ENCODE results near the gene LRP2. TPM values are rescaled to one million over a fixed set of nuclear protein-coding genes. Genes with fewer than 3 reads are reported as not detected.
A peak's percentile ranks its signal among the peaks of the same experiment; 100 is the strongest.

The LRP2 gene
- total and polyA plus RNA-seq, 3 experiments from 2014 or later, result 0.04 to 0.07 TPM; not detected in 1

GRCh38 chr2:169110916-169111315, 251.4 kb downstream of the LRP2 start:
- CTCF ChIA-PET, result interaction anchor here (1.0 to 8.0 kb wide), 9 partner anchors 10 to 44 kb away, joined by 3 to 147 read pairs (median 12); no protein-coding TSS in a partner anchor
- no peaks in the 10 kb centered on the region for H3K9me3 ChIP-seq (ENCODE audit: low read length)

GRCh38 chr2:169110419-169110818, 251.9 kb downstream of the LRP2 start:
- H3K27ac ChIP-seq (ENCODE audit: low read depth, low read length), result no peak overlapping the region
- ChIA-PET POLR2A (no interaction called here), CTCF (interaction anchor here (1.1 to 8.0 kb wide), 13 partner anchors 10 to 141 kb away, joined by 3 to 147 read pairs (median 8); no protein-coding TSS in a partner anchor)
- peaks cover 45% of the 10 kb centered on the region for H3K4me1 ChIP-seq (ENCODE audit: insufficient read depth, low read length)
- Mint-ChIP-seq H3K4me1 (peaks cover 36 to 43% (median 41%) of the 10 kb centered on the region in 3 donors), H3K4me3 (no peak overlapping the region), H3K27ac (no peak overlapping the region), H3K27me3 (peaks cover 0 to 7% of the 10 kb centered on the region in 2 donors), H3K9me3 (no peaks in the 10 kb centered on the region), H3K36me3 (no peaks in the 10 kb centered on the region)
- H3K27me3 ChIP-seq (ENCODE audit: insufficient read depth, low read length, poor library complexity, severe bottlenecking), result peaks cover 4% of the 10 kb centered on the region
- no peaks in the 10 kb centered on the region for H3K9me3 ChIP-seq (ENCODE audit: low read length)
- no peaks in the 10 kb centered on the region for H3K36me3 ChIP-seq (ENCODE audit: insufficient read depth, low read length)
- no peak overlapping the region for H3K4me3 ChIP-seq (ENCODE audit: low read length)
- no peak for DNase-seq

More at GRCh38 chr2:169110916-169111315, 251.4 kb downstream of the LRP2 start:
- Mint-ChIP-seq H3K9me3 (no peaks in the 10 kb centered on the region), H3K27me3 (peaks cover 1 to 7% of the 10 kb centered on the region in 2 donors), H3K4me3 (no peak overlapping the region), H3K36me3 (no peaks in the 10 kb centered on the region), H3K27ac (no peak overlapping the region), H3K4me1 (peaks cover 31 to 38% (median 36%) of the 10 kb centered on the region in 3 donors)
- no peak for DNase-seq
- Histone ChIP-seq H3K4me3 (ENCODE audit: low read length) (no peak overlapping the region), H3K27me3 (ENCODE audit: insufficient read depth, low read length, poor library complexity, severe bottlenecking) (peaks cover 4% of the 10 kb centered on the region), H3K27ac (ENCODE audit: low read depth, low read length) (no peak overlapping the region), H3K36me3 (ENCODE audit: insufficient read depth, low read length) (no peaks in the 10 kb centered on the region), H3K4me1 (ENCODE audit: insufficient read depth, low read length) (peaks cover 40% of the 10 kb centered on the region)
- POLR2A ChIA-PET, result no interaction called here

GRCh38 chr2:169109502-169110409, 252.6 kb downstream of the LRP2 start:
- POLR2A ChIA-PET, result no interaction called here
- no peak overlapping the region for H3K27ac ChIP-seq (ENCODE audit: low read depth, low read length)
- no peaks in the 10 kb centered on the region for H3K36me3 ChIP-seq (ENCODE audit: insufficient read depth, low read length)
- H3K27me3 Mint-ChIP-seq, result peaks cover 0 to 7% of the 10 kb centered on the region in 2 donors
- peaks cover 41 to 50% (median 47%) of the 10 kb centered on the region in 3 donors for H3K4me1 Mint-ChIP-seq
- H3K4me3 ChIP-seq (ENCODE audit: low read length), result no peak overlapping the region
- CTCF ChIA-PET, result interaction anchor here (0.8 to 8.0 kb wide), 20 partner anchors 10 to 147 kb away, joined by 3 to 147 read pairs (median 6); no protein-coding TSS in a partner anchor
- peak overlapping the region in 5 of 8 donors; percentile 53 to 70 (median 61) for H3K27ac Mint-ChIP-seq
- peak; percentile 56 to 83 (median 65) for DNase-seq
- H3K27me3 ChIP-seq (ENCODE audit: insufficient read depth, low read length, poor library complexity, severe bottlenecking), result peaks cover 4% of the 10 kb centered on the region
- H3K4me1 ChIP-seq (ENCODE audit: insufficient read depth, low read length), result peaks cover 52% of the 10 kb centered on the region
- no peaks in the 10 kb centered on the region for H3K9me3 Mint-ChIP-seq
- H3K9me3 ChIP-seq (ENCODE audit: low read length), result no peaks in the 10 kb centered on the region
- no peaks in the 10 kb centered on the region for H3K36me3 Mint-ChIP-seq
- peak overlapping the region in 2 of 7 donors; percentile 52 to 82 for H3K4me3 Mint-ChIP-seq

- no peaks in the 10 kb centered on the region for H3K36me3 Mint-ChIP-seq
- POLR2A ChIA-PET, result no interaction called here
- CTCF ChIA-PET, result interaction anchor here (0.8 to 8.0 kb wide), 9 partner anchors 12 to 139 kb away, joined by 4 to 147 read pairs (median 8); no protein-coding TSS in a partner anchor
- peaks cover 47 to 56% (median 54%) of the 10 kb centered on the region in 3 donors for H3K4me1 Mint-ChIP-seq
- H3K27me3 ChIP-seq (ENCODE audit: insufficient read depth, low read length, poor library complexity, severe bottlenecking), result no peaks in the 10 kb centered on the region
- H3K27me3 Mint-ChIP-seq, result peaks cover 0 to 8% of the 10 kb centered on the region in 2 donors
- no peak for DNase-seq
- peak overlapping the region; percentile 22 to 87 (median 64) for H3K27ac Mint-ChIP-seq
- no peaks in the 10 kb centered on the region for H3K9me3 ChIP-seq (ENCODE audit: low read length)
- H3K4me1 ChIP-seq (ENCODE audit: insufficient read depth, low read length), result peaks cover 55% of the 10 kb centered on the region
- no peak overlapping the region for H3K4me3 ChIP-seq (ENCODE audit: low read length)
- no peaks in the 10 kb centered on the region for H3K9me3 Mint-ChIP-seq
- H3K27ac ChIP-seq (ENCODE audit: low read depth, low read length), result no peak overlapping the region
- peak overlapping the region in 6 of 7 donors; percentile 18 to 80 (median 71) for H3K4me3 Mint-ChIP-seq
- H3K36me3 ChIP-seq (ENCODE audit: insufficient read depth, low read length), result no peaks in the 10 kb centered on the region
Measured at GRCh38 chr2:169108099-169108884, 254.0 kb downstream of the LRP2 start.

GRCh38 chr2:169107645-169108044, 254.7 kb downstream of the LRP2 start:
- ChIA-PET POLR2A (no interaction called here), CTCF (interaction anchor here (0.6 to 8.0 kb wide), 5 partner anchors 13 to 143 kb away, joined by 3 to 147 read pairs (median 5); no protein-coding TSS in a partner anchor)
- H3K27ac Mint-ChIP-seq, result peak overlapping the region; percentile 22 to 87 (median 64)
- no peaks in the 10 kb centered on the region for H3K9me3 ChIP-seq (ENCODE audit: low read length)
- H3K36me3 ChIP-seq (ENCODE audit: insufficient read depth, low read length), result no peaks in the 10 kb centered on the region
- H3K4me3 Mint-ChIP-seq, result peak overlapping the region; percentile 18 to 80 (median 65)
- H3K36me3 Mint-ChIP-seq, result no peaks in the 10 kb centered on the region
- H3K27ac ChIP-seq (ENCODE audit: low read depth, low read length), result no peak overlapping the region
- H3K4me1 ChIP-seq (ENCODE audit: insufficient read depth, low read length), result peaks cover 55% of the 10 kb centered on the region
- no peaks in the 10 kb centered on the region for H3K27me3 ChIP-seq (ENCODE audit: insufficient read depth, low read length, poor library complexity, severe bottlenecking)
- no peak overlapping the region for H3K4me3 ChIP-seq (ENCODE audit: low read length)
- peaks cover 49 to 56% (median 54%) of the 10 kb centered on the region in 3 donors for H3K4me1 Mint-ChIP-seq
- H3K9me3 Mint-ChIP-seq, result no peaks in the 10 kb centered on the region
- H3K27me3 Mint-ChIP-seq, result peaks cover 0 to 9% of the 10 kb centered on the region in 2 donors
- peak in 4 of 5 donors; percentile 7 to 73 (median 64) for DNase-seq

- no peak overlapping the region for H3K27ac ChIP-seq (ENCODE audit: low read depth, low read length)
- Mint-ChIP-seq H3K36me3 (peaks cover 0 to 4% (median 0%) of the 10 kb centered on the region in 3 donors), H3K4me1 (peaks cover 49 to 56% (median 54%) of the 10 kb centered on the region in 3 donors), H3K27me3 (peaks cover 0 to 9% of the 10 kb centered on the region in 2 donors), H3K27ac (peak overlapping the region; percentile 11 to 77 (median 48)), H3K9me3 (no peaks in the 10 kb centered on the region), H3K4me3 (peak overlapping the region in 5 of 7 donors; percentile 8 to 78 (median 34))
- DNase-seq, result peak in 1 of 5 donors; percentile 7
- H3K36me3 ChIP-seq (ENCODE audit: insufficient read depth, low read length), result no peaks in the 10 kb centered on the region
- H3K4me1 ChIP-seq (ENCODE audit: insufficient read depth, low read length), result peaks cover 55% of the 10 kb centered on the region
- CTCF ChIA-PET, result interaction anchor here (0.6 to 8.0 kb wide), 5 partner anchors 14 to 143 kb away, joined by 3 to 147 read pairs (median 5); no protein-coding TSS in a partner anchor
- POLR2A ChIA-PET, result no interaction called here
- no peak overlapping the region for H3K4me3 ChIP-seq (ENCODE audit: low read length)
- H3K9me3 ChIP-seq (ENCODE audit: low read length), result no peaks in the 10 kb centered on the region
- no peaks in the 10 kb centered on the region for H3K27me3 ChIP-seq (ENCODE audit: insufficient read depth, low read length, poor library complexity, severe bottlenecking)
Measured at GRCh38 chr2:169106563-169107545, 255.5 kb downstream of the LRP2 start.

- peaks cover 0 to 8% of the 10 kb centered on the region in 2 donors for H3K27me3 Mint-ChIP-seq
- no peaks in the 10 kb centered on the region for H3K36me3 ChIP-seq (ENCODE audit: insufficient read depth, low read length)
- peaks cover 0 to 8% (median 0%) of the 10 kb centered on the region in 3 donors for H3K36me3 Mint-ChIP-seq
- no peaks in the 10 kb centered on the region for H3K9me3 ChIP-seq (ENCODE audit: low read length)
- no peak overlapping the region for H3K4me3 ChIP-seq (ENCODE audit: low read length)
- H3K27me3 ChIP-seq (ENCODE audit: insufficient read depth, low read length, poor library complexity, severe bottlenecking), result no peaks in the 10 kb centered on the region
- H3K27ac Mint-ChIP-seq, result peak overlapping the region in 7 of 8 donors; percentile 11 to 52 (median 32)
- H3K4me1 Mint-ChIP-seq, result peaks cover 49 to 56% (median 54%) of the 10 kb centered on the region in 3 donors
- no peaks in the 10 kb centered on the region for H3K9me3 Mint-ChIP-seq
- H3K27ac ChIP-seq (ENCODE audit: low read depth, low read length), result no peak overlapping the region
- ChIA-PET CTCF (interaction anchor here (6.8 to 8.0 kb wide), 2 partner anchors 25 to 35 kb away, joined by 76 to 147 read pairs; no protein-coding TSS in a partner anchor), POLR2A (no interaction called here)
- no peak for DNase-seq
- H3K4me3 Mint-ChIP-seq, result peak overlapping the region in 5 of 7 donors; percentile 8 to 44 (median 34)
- peaks cover 55% of the 10 kb centered on the region for H3K4me1 ChIP-seq (ENCODE audit: insufficient read depth, low read length)
Measured at GRCh38 chr2:169106134-169106533, 256.2 kb downstream of the LRP2 start.
